ENCODE data around the gene TPRX1.

- TF ChIP-seq MAX (IDR thresholded peaks at IDR 0.05; ENCODE audit: low read depth, low read length) (no peak), CTCF (IDR thresholded peaks at IDR 0.05; ENCODE audit: low read depth, low read length) (no peak)
Observed at GRCh38 chr19:47853003-47853402, 48.7 kb upstream of the TPRX1 start.
